IMR-90 (cell line): Measurements from ENCODE around the gene OR5A1. TPM values are rescaled to one million over a fixed set of nuclear protein-coding genes. Genes with fewer than 3 reads are reported as not detected.
"Not testable (repeated sequence)": the region's sequence is repeated elsewhere in the genome, so short reads cannot be mapped to it uniquely, and the experiment has no call there.

Experiments used
- ATAC-seq: fragments of 200-7000 bp; cut with Tn5 transposase; 2 replicates; pipeline ENCODE4 v1.9.1; 2020; ENCODE audit warnings: low read depth, mild to moderate bottlenecking, moderate library complexity
- BruUV-seq: library from RNA; stranded (reverse); fragments of 400-500 nt; replicated peaks from 2 replicates; lab custom pipeline; 2021; lab: Mats Ljungman, UMichigan
- CTCF ChIA-PET: fragments of 300-600 bp; formaldehyde crosslinking; extraction: SDS; loops from one replicate; lab custom pipeline; 2021; ENCODE audit warnings: antibody characterized with exemption; lab: Yijun Ruan, JAX
- POLR2A ChIA-PET: fragments of 300-600 bp; sonication (Branson Sonifier 250); formaldehyde crosslinking; loops from one replicate; lab custom pipeline; 2022; ENCODE audit warnings: antibody characterized with exemption; ENCODE audit not compliant: unreplicated experiment; lab: Charles Lee
- DNase-seq: peaks from one replicate; pipeline ENCODE4 v3.0.0; 2013
- H2AFZ ChIP-seq: replicated peaks from 2 replicates; pipeline ENCODE3; 2013; ENCODE audit warnings: low read length, mild to moderate bottlenecking; ENCODE audit not compliant: poor library complexity
- H2AK5ac ChIP-seq: 2 replicates; pipeline ENCODE4 v1.6.1; 2013; ENCODE audit warnings: low read depth, low read length, inconsistent platforms
- H2AK9ac ChIP-seq: replicated peaks from 2 replicates; pipeline ENCODE3; 2013; ENCODE audit warnings: mild to moderate bottlenecking, low read depth, low read length, moderate library complexity; ENCODE audit not compliant: poor library complexity
- H2BK120ac ChIP-seq: 2 replicates; pipeline ENCODE4 v1.6.1; 2013; ENCODE audit warnings: low read depth, low read length, inconsistent platforms
- H2BK15ac ChIP-seq: 3 replicates; pipeline ENCODE4 v1.6.1; 2013; ENCODE audit warnings: low read depth, low read length, inconsistent platforms
- H2BK20ac ChIP-seq: 2 replicates; pipeline ENCODE4 v1.6.1; 2013; ENCODE audit warnings: low read depth, mild to moderate bottlenecking, inconsistent platforms, low read length, moderate library complexity
- H2BK5ac ChIP-seq: 2 replicates; pipeline ENCODE4 v1.6.1; 2013; ENCODE audit warnings: mild to moderate bottlenecking, low read depth, low read length, inconsistent platforms; ENCODE audit not compliant: poor library complexity, severe bottlenecking
- H3K14ac ChIP-seq: replicated peaks from 2 replicates; pipeline ENCODE4 v1.6.1; 2013; ENCODE audit warnings: low read depth, low read length, inconsistent platforms
- H3K18ac ChIP-seq: 2 replicates; pipeline ENCODE4 v1.6.1; 2013; ENCODE audit warnings: low read depth, low read length, control low read depth
- H3K23ac ChIP-seq: 2 replicates; pipeline ENCODE4 v1.6.1; 2013; ENCODE audit warnings: low read depth, low read length, inconsistent platforms
- H3K27ac ChIP-seq: 2 replicates; pipeline ENCODE4 v1.5.1; 2013; ENCODE audit warnings: mild to moderate bottlenecking, control low read depth, low read length; ENCODE audit not compliant: insufficient read depth
- H3K27me3 ChIP-seq: 2 replicates; pipeline ENCODE4 v1.6.1; 2013; ENCODE audit warnings: low read length; ENCODE audit not compliant: control insufficient read depth, insufficient read depth
- H3K36me3 ChIP-seq: 2 replicates; pipeline ENCODE4 v1.6.1; 2013; ENCODE audit warnings: low read length, mixed read lengths; ENCODE audit not compliant: control insufficient read depth, insufficient read depth
- H3K4ac ChIP-seq: 2 replicates; pipeline ENCODE4 v1.6.1; 2013; ENCODE audit warnings: low read depth, low read length, inconsistent platforms
- H3K4me1 ChIP-seq: 2 replicates; pipeline ENCODE4 v1.6.1; 2013; ENCODE audit warnings: low read length, mixed read lengths; ENCODE audit not compliant: control insufficient read depth, insufficient read depth
- H3K4me2 ChIP-seq: 2 replicates; pipeline ENCODE4 v1.6.1; 2013; ENCODE audit warnings: low read depth, mild to moderate bottlenecking, control low read depth, low read length, moderate library complexity
- H3K4me3 ChIP-seq: 2 replicates; pipeline ENCODE4 v1.5.1; 2013; ENCODE audit warnings: low read depth, mild to moderate bottlenecking, control low read depth, low read length, moderate library complexity; ENCODE audit not compliant: insufficient read depth
- H3K56ac ChIP-seq: 2 replicates; pipeline ENCODE4 v1.6.1; 2013; ENCODE audit warnings: low read length, inconsistent platforms; ENCODE audit not compliant: insufficient read depth; ENCODE audit errors: extremely low read depth
- H3K79me1 ChIP-seq, 2 experiments: 2 replicates each; pipeline ENCODE4 v1.6.1; 2013; ENCODE audit warnings: low read length in 2 of 2, inconsistent platforms in 1 of 2, low read depth in 1 of 2
- H3K9ac ChIP-seq: 2 replicates; pipeline ENCODE4 v1.6.1; 2013; ENCODE audit warnings: low read depth, low read length, control low read depth
- H3K9me1 ChIP-seq: 2 replicates; pipeline ENCODE4 v1.6.1; 2013; ENCODE audit warnings: low read length, inconsistent platforms; ENCODE audit not compliant: insufficient read depth
- H3K9me3 ChIP-seq: 2 replicates; pipeline ENCODE4 v1.6.1; 2013; ENCODE audit warnings: low read length; ENCODE audit not compliant: control insufficient read depth, insufficient read depth
- H4K20me1 ChIP-seq: 2 replicates; pipeline ENCODE4 v1.6.1; 2013; ENCODE audit warnings: low read length, inconsistent platforms; ENCODE audit not compliant: insufficient read depth
- H4K5ac ChIP-seq: 2 replicates; pipeline ENCODE4 v1.6.1; 2013; ENCODE audit warnings: mild to moderate bottlenecking, low read depth, low read length, control low read depth
- H4K8ac ChIP-seq, 2 experiments: 2 replicates each; pipeline ENCODE4 v1.6.1; 2013; ENCODE audit warnings: low read depth in 2 of 2, low read length in 2 of 2, control low read depth in 1 of 2, inconsistent platforms in 1 of 2
- H4K91ac ChIP-seq: 2 replicates; pipeline ENCODE4 v1.6.1; 2013; ENCODE audit warnings: low read depth, low read length, inconsistent platforms; ENCODE audit not compliant: insufficient read depth
- ELK1 ChIP-seq: fragments of 150-350 bp; IDR thresholded peaks from 2 replicates; pipeline ENCODE4 v1.6.1; 2016; ENCODE audit warnings: low read depth, mild to moderate bottlenecking, low read length, moderate library complexity, borderline replicate concordance
- MAFK ChIP-seq: IDR thresholded peaks from 2 replicates; pipeline ENCODE4 v1.6.1; 2012; ENCODE audit warnings: low read depth, low read length, improper control_type of control experiment
- WGBS, 2 experiments: methylation state at CpG; one replicate each; pipeline versions ENCODE4 v1.1.5 to v1.1.7; 2013; ENCODE audit warnings: missing lambda C conversion rate in 2 of 2; ENCODE audit not compliant: insufficient read length in 1 of 2; ENCODE audit errors: extremely low coverage in 2 of 2; 5-methylcytosine and 5-hydroxymethylcytosine counted together
- dilution Hi-C: fragments of 300-500 bp; cut with HindIII; formaldehyde crosslinking; loops from one replicate; pipeline ENCODE4 v1.14.3; 2018; ENCODE audit warnings: low sequenced_read_pairs; ENCODE audit not compliant: unreplicated experiment
- in situ Hi-C: fragments of 300-500 bp; cut with MboI; formaldehyde crosslinking; loops from 3 replicates; pipeline ENCODE4 v1.14.3; 2019; ENCODE audit warnings: low sequenced_read_pairs, inconsistent platforms, mixed read lengths
- intact Hi-C: fragments of 100-400 bp; cut with micrococcal nuclease; formaldehyde crosslinking; loops from 2 replicates; pipeline ENCODE4 v1.10.0; 2022
- polyA plus RNA-seq, 3 experiments: library from polyadenylated mRNA; depleted of rRNA; stranded (reverse); fragments of >200 nt; gene quantifications; 2 replicates each; pipeline ENCODE4 v1.2.3, GENCODE V29; 2012; ENCODE audit warnings: low replicate concordance in 1 of 3
- total RNA-seq: library from RNA; depleted of rRNA; stranded (reverse); fragments of >200 nt; gene quantifications from 2 replicates; pipeline ENCODE4 v1.2.3, GENCODE V29; 2012
- TF ChIP-seq, protein P1 (sequence below): fragments of 150-350 bp; IDR thresholded peaks from 2 replicates; pipeline ENCODE4 v1.6.1; 2017; ENCODE audit warnings: mild to moderate bottlenecking, antibody characterized with exemption, low read length, low read depth

Gene OR5A1
- total and polyA plus RNA-seq, 2 of the 4 experiments (the other 2 are of a cell fraction): not detected

DNA sequence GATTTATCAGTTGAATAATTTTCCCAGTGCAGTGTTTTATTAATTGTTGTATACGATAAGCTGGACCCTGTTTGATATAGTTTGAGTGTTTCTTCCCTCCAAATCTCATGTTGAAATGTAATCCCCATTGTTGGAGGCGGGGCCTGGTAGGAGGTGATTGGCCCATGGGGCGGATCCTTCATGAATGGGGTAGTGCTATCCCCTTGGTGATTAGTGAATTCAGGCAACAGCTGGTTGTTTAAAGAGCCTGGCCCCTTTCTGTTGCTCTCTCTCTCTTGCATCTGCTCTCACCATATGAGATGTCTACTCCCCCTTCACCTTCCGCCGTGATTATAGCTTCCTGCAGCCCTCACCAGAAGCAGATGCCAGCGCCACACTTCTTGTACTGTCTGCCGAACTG lies 1.5 kb downstream of the OR5A1 start:
- Histone ChIP-seq H3K9me1 (no peaks in the 10 kb centered on the region), H2BK120ac (no peak overlapping the region), H3K23ac (no peak overlapping the region), H2BK5ac (no peak overlapping the region), H3K14ac (no peak overlapping the region), H4K20me1 (no peaks in the 10 kb centered on the region), H3K36me3 (no peaks in the 10 kb centered on the region), H4K91ac (no peak overlapping the region), H3K9ac (no peak overlapping the region), H3K4ac (no peak overlapping the region), H2AK5ac (no peak overlapping the region), H2BK15ac (no peak overlapping the region), H4K5ac (no peak overlapping the region), H3K4me1 (no peaks in the 10 kb centered on the region), H3K18ac (no peak overlapping the region), H3K27me3 (no peaks in the 10 kb centered on the region), H3K56ac (no peak overlapping the region), H2AK9ac (no peak overlapping the region), H4K8ac (no peak overlapping the region), H2BK20ac (no peak overlapping the region), H3K79me1 (no peaks in the 10 kb centered on the region), H3K9me3 (no peaks in the 10 kb centered on the region), H3K27ac (no peak overlapping the region), H2AFZ (no peak overlapping the region), H3K4me2 (no peak overlapping the region), H3K4me3 (no peak overlapping the region)
- in situ Hi-C loops (no loop called here), dilution Hi-C loops (no loop called here), intact Hi-C loops (no loop called here)
- TF ChIP-seq, protein P1, sequence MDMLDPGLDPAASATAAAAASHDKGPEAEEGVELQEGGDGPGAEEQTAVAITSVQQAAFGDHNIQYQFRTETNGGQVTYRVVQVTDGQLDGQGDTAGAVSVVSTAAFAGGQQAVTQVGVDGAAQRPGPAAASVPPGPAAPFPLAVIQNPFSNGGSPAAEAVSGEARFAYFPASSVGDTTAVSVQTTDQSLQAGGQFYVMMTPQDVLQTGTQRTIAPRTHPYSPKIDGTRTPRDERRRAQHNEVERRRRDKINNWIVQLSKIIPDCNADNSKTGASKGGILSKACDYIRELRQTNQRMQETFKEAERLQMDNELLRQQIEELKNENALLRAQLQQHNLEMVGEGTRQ: no peak
- TF ChIP-seq MAFK (no peak), ELK1 (no peak)
- DNase-seq (no peak), ATAC-seq (no peak)
- no TSS peak for BruUV-seq
- ChIA-PET POLR2A (no interaction called here), CTCF (no interaction called here)
- no CpG with 5 or more reads among the region's 7 CpGs for WGBS, 2 experiments

GRCh38 chr11:59445624-59446023 lies 9.4 kb downstream of the OR5A1 start:
- H4K20me1 ChIP-seq, ATAC-seq, H3K4me1 ChIP-seq, H3K79me1 ChIP-seq, H3K27me3 ChIP-seq, H3K4me2 ChIP-seq, H3K14ac ChIP-seq, H3K27ac ChIP-seq, H2AFZ ChIP-seq, CTCF ChIA-PET, H4K5ac ChIP-seq, H2AK9ac ChIP-seq, H3K4me3 ChIP-seq, H3K36me3 ChIP-seq, H3K9me1 ChIP-seq, dilution Hi-C loops, DNase-seq, H2AK5ac ChIP-seq, H2BK5ac ChIP-seq, H3K9me3 ChIP-seq, H4K8ac ChIP-seq, POLR2A ChIA-PET, H2BK20ac ChIP-seq, H2BK15ac ChIP-seq, BruUV-seq, H4K91ac ChIP-seq, intact Hi-C loops, H3K9ac ChIP-seq, H3K56ac ChIP-seq, H2BK120ac ChIP-seq, in situ Hi-C loops, H3K4ac ChIP-seq, H3K18ac ChIP-seq, H3K23ac ChIP-seq: not testable (repeated sequence)
- no CpG with 5 or more reads among the region's 1 CpG for WGBS, 2 experiments
